Stimulated activated CD4-positive, alpha-beta T cell treated with anti-CD3 and anti-CD28 coated beads, Interleukin-1b, Interleukin-23, amount 100 ng/mL, for 4 hours (primary cell): ENCODE measurements around the gene ARMC5.
"Not testable (repeated sequence)": the region's sequence is repeated elsewhere in the genome, so short reads cannot be mapped to it uniquely, and the experiment has no call there.

Experiments used
- DNase-seq, 2 donors: peaks; one replicate each; pipeline ENCODE4 v3.0.0-alpha.2; 2020; ENCODE audit warnings: low read depth in 2 of 2

ARMC5 gene

DNA sequence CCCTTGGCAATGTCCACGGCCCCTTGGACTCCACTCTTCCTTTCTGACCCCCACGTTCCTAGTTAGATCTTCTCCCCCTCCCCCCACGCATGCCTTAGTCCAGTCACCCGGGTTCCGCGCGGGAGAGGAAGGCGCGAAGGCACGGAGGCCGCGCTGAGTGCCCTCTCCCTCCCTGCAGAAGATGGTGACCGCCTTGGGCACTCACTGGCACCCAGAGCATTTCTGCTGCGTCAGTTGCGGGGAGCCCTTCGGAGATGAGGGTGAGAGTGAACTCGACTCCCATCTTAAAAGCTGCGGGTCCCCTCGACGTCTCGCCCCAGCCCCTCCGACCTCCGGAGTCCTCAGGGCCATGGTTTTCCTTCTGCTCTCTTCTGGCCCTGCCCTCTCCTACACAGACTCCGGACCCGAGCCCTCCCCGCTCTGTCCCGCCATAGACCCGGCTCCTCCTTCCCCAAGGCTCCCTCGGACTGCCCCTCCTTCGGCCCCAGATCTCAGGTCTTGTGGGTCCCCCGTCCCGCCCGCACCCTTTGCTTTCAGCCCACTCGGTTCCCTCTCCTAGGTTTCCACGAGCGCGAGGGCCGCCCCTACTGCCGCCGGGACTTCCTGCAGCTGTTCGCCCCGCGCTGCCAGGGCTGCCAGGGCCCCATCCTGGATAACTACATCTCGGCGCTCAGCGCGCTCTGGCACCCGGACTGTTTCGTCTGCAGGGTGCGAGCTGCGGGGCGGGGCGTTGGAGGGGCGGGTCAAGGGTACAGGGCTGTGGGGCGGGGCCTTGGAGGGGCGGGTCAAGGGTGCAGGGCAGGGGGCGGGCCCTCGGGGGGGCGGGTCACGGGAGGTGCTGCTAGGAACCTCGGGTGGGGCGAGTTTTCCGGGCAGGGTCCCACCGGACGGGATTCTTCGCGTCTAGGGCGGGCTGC lies 17.3 kb downstream of the ARMC5 start:
- DNase-seq: peak; percentile 91 to 95

GRCh38 chr16:31477220-31478216 lies 18.2 kb downstream of the ARMC5 start:
- DNase-seq: no peak

- DNase-seq: no peak
Observed at GRCh38 chr16:31478956-31479355, 19.7 kb downstream of the ARMC5 start.

DNA sequence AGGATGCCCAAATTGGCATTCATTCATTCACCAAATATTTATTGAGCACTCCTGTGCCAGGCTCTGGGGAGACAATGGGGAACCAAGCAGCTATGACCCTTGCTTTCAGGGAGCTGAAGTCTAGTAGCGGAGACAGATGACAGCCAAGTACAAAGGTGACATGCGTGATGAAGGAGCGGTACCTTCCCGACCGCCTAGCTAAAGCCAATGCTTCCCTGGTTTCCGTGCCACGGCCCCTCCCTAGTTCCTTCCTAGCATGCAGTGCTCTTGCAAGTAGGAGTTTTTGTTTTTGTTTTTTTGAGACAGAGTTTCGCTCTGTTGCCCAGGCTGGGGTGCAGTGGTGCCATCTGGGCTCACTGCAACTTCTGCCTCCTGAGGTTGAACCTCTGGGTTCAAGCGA lies 20.4 kb downstream of the ARMC5 start:
- DNase-seq: no peak

DNA sequence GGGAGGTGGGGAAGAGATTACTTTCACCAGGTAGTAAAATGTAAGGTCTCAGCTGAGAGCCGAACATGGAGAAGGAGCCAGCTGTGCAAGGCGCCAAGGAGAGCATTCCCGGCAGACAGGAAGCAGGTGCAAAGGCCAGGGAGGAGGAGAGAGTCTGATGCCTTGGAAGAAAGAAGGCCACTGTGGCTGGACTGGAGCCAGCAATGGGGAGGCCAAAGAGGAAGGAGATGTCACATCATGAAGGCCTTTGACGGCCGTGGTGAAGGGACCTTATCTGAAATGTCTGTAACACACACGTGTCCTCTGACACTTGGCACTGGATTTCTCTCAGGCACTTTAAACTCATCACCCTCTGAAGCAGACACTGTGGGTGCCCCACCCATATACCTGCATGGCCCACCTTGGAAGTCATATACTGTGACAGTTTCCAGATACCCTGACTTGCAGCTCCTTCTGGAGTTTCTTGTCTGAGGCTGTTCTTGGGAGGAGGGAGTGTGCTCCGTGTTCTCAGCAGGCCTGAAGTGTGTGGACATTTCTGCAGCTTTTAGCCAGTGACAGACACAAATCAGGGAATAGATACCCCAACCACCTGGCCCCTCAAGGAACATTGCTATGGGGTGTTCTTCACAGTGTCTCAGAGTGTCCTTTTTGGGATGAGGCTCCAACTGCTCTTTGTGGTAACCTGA lies 21.7 kb downstream of the ARMC5 start:
- DNase-seq: no peak

GRCh38 chr16:31483081-31483480 lies 23.8 kb downstream of the ARMC5 start, which contains the start of gene SLC5A2:
TSS of gene SLC5A2 (plus strand) at chr16:31483123. CDS start at chr16:31483137, 14 bp downstream.
- DNase-seq: no peak

- not testable (repeated sequence) for DNase-seq
Observed at GRCh38 chr16:31484048-31484447, 24.7 kb downstream of the ARMC5 start.

- DNase-seq: no peak
Observed at GRCh38 chr16:31484491-31485171, 25.3 kb downstream of the ARMC5 start.

GRCh38 chr16:31485571-31485970 lies 26.3 kb downstream of the ARMC5 start:
- DNase-seq: no peak

- no peak for DNase-seq
Observed at GRCh38 chr16:31486045-31486444, 26.7 kb downstream of the ARMC5 start.

DNA sequence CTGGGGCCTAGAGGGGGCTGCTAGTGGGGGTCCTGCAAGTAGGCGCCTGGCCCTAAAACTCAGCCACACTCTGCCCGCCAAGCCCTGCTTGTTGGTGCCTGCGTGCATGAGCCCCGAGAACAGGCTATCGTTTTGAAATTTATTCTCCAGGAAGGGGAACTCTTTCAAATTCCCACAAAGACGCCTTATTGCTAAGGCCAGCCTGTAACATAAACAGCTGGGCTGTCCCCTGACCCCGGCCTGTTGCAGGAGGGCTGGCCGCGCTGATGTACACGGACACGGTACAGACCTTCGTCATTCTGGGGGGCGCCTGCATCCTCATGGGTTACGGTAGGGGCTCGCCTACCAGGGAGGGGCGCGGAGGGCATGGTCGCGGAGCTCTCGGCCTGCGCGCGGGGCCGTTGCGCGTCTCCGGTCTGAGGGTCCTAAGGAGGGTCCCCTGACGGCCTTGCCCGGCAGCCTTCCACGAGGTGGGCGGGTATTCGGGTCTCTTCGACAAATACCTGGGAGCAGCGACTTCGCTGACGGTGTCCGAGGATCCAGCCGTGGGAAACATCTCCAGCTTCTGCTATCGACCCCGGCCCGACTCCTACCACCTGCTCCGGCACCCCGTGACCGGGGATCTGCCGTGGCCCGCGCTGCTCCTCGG lies 27.9 kb downstream of the ARMC5 start:
- no peak for DNase-seq

DNA sequence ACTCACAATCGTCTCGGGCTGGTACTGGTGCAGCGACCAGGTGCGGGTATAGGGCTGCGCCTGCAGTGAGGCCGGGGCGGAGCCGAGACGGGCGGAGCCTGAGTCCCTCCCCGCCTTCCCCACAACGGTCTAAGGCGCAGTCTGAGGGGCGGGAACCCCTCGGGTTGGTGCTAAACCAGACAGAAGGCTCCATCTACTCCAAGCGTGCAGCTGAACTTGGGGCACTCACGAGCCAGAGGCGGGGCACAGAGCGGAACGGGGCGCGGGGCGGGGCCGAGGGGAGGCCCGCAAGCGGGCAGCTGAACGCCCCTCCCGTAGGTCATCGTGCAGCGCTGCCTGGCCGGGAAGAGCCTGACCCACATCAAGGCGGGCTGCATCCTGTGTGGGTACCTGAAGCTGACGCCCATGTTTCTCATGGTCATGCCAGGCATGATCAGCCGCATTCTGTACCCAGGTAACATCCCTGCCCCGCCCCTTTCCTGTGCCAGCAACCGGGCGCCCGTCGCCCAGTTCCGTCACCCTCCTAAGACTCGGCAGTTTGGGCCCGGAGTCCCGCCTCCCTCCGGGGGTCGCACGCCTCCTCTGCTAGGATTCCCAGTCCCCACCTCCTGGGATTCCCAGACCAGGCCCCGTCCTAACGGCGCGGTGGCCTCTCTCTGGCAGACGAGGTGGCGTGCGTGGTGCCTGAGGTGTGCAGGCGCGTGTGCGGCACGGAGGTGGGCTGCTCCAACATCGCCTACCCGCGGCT lies 28.6 kb downstream of the ARMC5 start:
- peak; percentile 53 to 56 for DNase-seq

DNA sequence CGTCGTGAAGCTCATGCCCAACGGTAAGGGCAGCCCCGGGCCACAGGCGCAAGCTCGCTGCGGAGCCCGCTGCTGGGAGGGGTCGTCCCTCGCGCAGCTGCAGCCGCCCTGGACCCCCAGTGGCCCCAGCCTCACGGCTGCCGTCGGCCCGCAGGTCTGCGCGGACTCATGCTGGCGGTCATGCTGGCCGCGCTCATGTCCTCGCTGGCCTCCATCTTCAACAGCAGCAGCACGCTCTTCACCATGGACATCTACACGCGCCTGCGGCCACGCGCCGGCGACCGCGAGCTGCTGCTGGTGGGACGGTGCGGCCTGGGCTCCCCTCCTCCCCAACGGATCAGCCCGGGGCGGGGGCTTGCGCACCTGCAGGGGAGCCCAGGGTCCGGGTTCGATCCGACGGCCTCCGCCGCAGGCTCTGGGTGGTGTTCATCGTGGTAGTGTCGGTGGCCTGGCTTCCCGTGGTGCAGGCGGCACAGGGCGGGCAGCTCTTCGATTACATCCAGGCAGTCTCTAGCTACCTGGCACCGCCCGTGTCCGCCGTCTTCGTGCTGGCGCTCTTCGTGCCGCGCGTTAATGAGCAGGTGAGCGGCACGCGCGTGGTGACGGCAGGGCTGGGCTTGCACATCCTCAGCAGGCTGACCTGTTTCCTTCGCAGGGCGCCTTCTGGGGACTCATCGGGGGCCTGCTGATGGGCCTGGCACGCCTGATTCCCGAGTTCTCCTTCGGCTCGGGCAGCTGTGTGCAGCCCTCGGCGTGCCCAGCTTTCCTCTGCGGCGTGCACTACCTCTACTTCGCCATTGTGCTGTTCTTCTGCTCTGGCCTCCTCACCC lies 29.4 kb downstream of the ARMC5 start:
- DNase-seq: no peak

DNA sequence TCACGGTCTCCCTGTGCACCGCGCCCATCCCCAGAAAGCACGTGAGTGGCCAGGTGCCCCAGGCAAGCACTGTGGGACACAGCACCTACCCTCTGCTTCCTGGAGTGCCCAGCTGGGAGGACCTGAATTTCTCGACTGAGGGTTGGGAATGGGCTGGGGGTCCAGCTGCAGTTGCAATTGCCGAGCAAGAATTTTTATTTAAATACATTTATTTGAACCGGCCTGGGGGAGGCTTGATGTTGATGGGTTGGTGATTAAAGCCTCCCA lies 29.9 kb downstream of the ARMC5 start:
- DNase-seq: no peak

- DNase-seq: no peak
Observed at GRCh38 chr16:31489616-31490584, 30.6 kb downstream of the ARMC5 start.

GRCh38 chr16:31491778-31492418 lies 32.6 kb downstream of the ARMC5 start:
- DNase-seq: no peak

DNA sequence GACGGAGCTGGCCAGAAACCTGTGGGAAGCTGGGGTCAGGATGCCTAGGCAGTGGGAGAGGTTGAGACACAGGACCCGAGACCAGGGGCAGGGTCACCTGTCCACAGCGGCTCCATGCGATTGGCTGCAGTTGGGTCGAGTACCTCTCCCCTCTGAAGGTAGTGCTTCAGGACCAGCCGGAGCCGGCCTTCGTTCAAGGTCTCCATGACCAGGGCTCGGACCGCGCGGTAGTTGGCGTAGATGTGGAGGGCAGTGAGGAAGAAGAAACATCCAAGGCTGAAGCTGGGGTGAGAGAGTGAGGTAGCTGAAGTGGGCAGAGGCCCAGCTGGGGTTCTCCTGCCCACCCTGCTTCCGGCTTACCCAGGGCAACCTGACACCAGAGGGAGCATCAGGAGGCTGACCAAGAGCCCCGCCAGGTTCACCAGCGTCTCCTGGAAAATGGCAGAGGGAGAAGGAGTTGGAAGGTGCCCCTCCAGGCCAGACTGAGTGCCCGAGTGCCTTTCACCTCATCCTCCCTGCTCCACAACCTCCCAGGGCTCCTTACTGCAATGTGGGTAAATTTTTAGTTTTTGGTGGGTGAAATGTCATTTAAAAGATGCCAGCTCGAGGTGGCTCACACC lies 34.3 kb downstream of the ARMC5 start:
- DNase-seq: no peak
